ENCODE data around the gene SLC26A11. TPM values are rescaled to one million over a fixed set of nuclear protein-coding genes. Genes with fewer than 3 reads are reported as not detected.

The SLC26A11 gene
- total RNA-seq, 1 experiment from 2014 or later, result 26.5 TPM

- Histone ChIP-seq H4K91ac (ENCODE audit: insufficient read length, low read depth, low read length) (no peak overlapping the region), H3K27ac (ENCODE audit: insufficient read length, low read depth, low read length) (no peak overlapping the region), H2BK120ac (ENCODE audit: low read depth, low read length, poor library complexity, severe bottlenecking) (no peak overlapping the region), H2BK15ac (ENCODE audit: low read depth, low read length) (no peak overlapping the region), H3K4me2 (ENCODE audit: insufficient read depth, insufficient read length, low read length) (no peak overlapping the region), H3K9ac (ENCODE audit: extremely low read depth, insufficient read length, low read length) (no peak overlapping the region), H3K79me2 (ENCODE audit: insufficient read depth, low read length) (no peaks in the 10 kb centered on the region), H3K4ac (ENCODE audit: low read depth, low read length) (no peak overlapping the region), H2AFZ (ENCODE audit: low read length) (no peak overlapping the region), H3K23ac (ENCODE audit: insufficient read length, low read depth, low read length) (no peak overlapping the region), H2BK5ac (ENCODE audit: insufficient read length, low read length) (no peak overlapping the region), H3K27me3 (ENCODE audit: insufficient read depth, low read length) (no peaks in the 10 kb centered on the region), H3K9me3 (ENCODE audit: control insufficient read depth, low read depth, low read length) (no peaks in the 10 kb centered on the region), H3K79me1 (ENCODE audit: insufficient read depth, low read depth, low read length, poor library complexity, severe bottlenecking) (no peaks in the 10 kb centered on the region), H3K18ac (ENCODE audit: insufficient read length, low read depth, low read length) (no peak overlapping the region), H3K23me2 (ENCODE audit: insufficient read length, low read depth, low read length, poor library complexity, severe bottlenecking) (no peaks in the 10 kb centered on the region), H3K14ac (ENCODE audit: insufficient read depth, low read length) (no peak overlapping the region), H2BK20ac (ENCODE audit: low read depth, low read length, poor library complexity, severe bottlenecking) (no peak overlapping the region), H3T11ph (ENCODE audit: low read length) (no peak overlapping the region), H4K8ac (replicated peaks; ENCODE audit: insufficient read length, low read depth, low read length) (no peak overlapping the region), H4K20me1 (ENCODE audit: control insufficient read depth, insufficient read depth, insufficient read length) (no peaks in the 10 kb centered on the region), H4K5ac (ENCODE audit: insufficient read length, low read depth, low read length) (no peak overlapping the region), H3K4me1 (ENCODE audit: insufficient read depth, low read length) (no peaks in the 10 kb centered on the region), H2BK12ac (ENCODE audit: insufficient read length, low read depth, low read length) (no peak overlapping the region), H3K56ac (ENCODE audit: insufficient read length, low read depth, low read length) (no peak overlapping the region), H2AK5ac (ENCODE audit: insufficient read length, low read length) (no peak overlapping the region)
- H3K36me3 Mint-ChIP-seq (ENCODE audit: insufficient read depth in 1 of 3, low read depth in 3 of 3), result peaks cover 13 to 43% (median 37%) of the 10 kb centered on the region in 3 experiments; a peak in 6 of 7 replicates
- H3K4me1 Mint-ChIP-seq, result no peaks in the 10 kb centered on the region
- TF ChIP-seq CTCF (conservative IDR thresholded peaks at IDR 0.05), result no peak
- no peak for DNase-seq
- no peak overlapping the region for H3K4me3 Mint-ChIP-seq
- no peaks in the 10 kb centered on the region for H3K9me3 Mint-ChIP-seq
- H3K27ac Mint-ChIP-seq, result no peak overlapping the region
- WGBS (ENCODE audit: extremely low coverage, insufficient read length, low lambda C conversion rate), result no CpG with 5 or more reads among the region's 17 CpGs
- no peaks in the 10 kb centered on the region for H3K27me3 Mint-ChIP-seq (ENCODE audit: low read depth)
These were observed 6.6 kb upstream of the SLC26A11 start for GRCh38 chr17:80213643-80213975.
